ENCODE measurements around the gene CPSF4L. TPM values are rescaled to one million over a fixed set of nuclear protein-coding genes. Genes with fewer than 3 reads are reported as not detected.
"Not testable (repeated sequence)": the region's sequence is repeated elsewhere in the genome, so short reads cannot be mapped to it uniquely, and the experiment has no call there.

The CPSF4L gene
- total RNA-seq, 1 experiment from 2014 or later = not detected

- no peak for DNase-seq (ENCODE audit: low spot score)
Measured at GRCh38 chr17:73268582-73269328, 7.1 kb upstream of the CPSF4L start.

GRCh38 chr17:73267648-73268537, 6.2 kb upstream of the CPSF4L start:
- DNase-seq (ENCODE audit: low spot score) = no peak

- DNase-seq (ENCODE audit: low spot score) = no peak
Measured at GRCh38 chr17:73266796-73267195, 5.1 kb upstream of the CPSF4L start.

- DNase-seq (ENCODE audit: low spot score) = no peak
Measured at GRCh38 chr17:73265646-73266640, 4.3 kb upstream of the CPSF4L start.

- DNase-seq (ENCODE audit: low spot score) = not testable (repeated sequence)
Measured at GRCh38 chr17:73264448-73264847, 2.8 kb upstream of the CPSF4L start.

- no peak for DNase-seq (ENCODE audit: low spot score)
Measured at GRCh38 chr17:73262676-73263642, 1.3 kb upstream of the CPSF4L start.

- peak; percentile 64 for DNase-seq (ENCODE audit: low spot score)
Measured at GRCh38 chr17:73261952-73262675, 434 bp upstream of the CPSF4L start.

- DNase-seq (ENCODE audit: low spot score) = no peak
Measured at GRCh38 chr17:73257516-73257915, 4.2 kb downstream of the CPSF4L start.

- no peak for DNase-seq (ENCODE audit: low spot score)
Measured at GRCh38 chr17:73256220-73256619, 5.5 kb downstream of the CPSF4L start.

GRCh38 chr17:73255671-73256181, 6.0 kb downstream of the CPSF4L start:
- no peak for DNase-seq (ENCODE audit: low spot score)

GRCh38 chr17:73251871-73252270, 9.8 kb downstream of the CPSF4L start:
- no peak for DNase-seq (ENCODE audit: low spot score)

GRCh38 chr17:73250851-73251640, 10.6 kb downstream of the CPSF4L start:
- DNase-seq (ENCODE audit: low spot score) = no peak

- DNase-seq (ENCODE audit: low spot score) = no peak
Measured at GRCh38 chr17:73249700-73250099, 12.0 kb downstream of the CPSF4L start.

GRCh38 chr17:73248532-73248931, 13.1 kb downstream of the CPSF4L start:
- no peak for DNase-seq (ENCODE audit: low spot score)

GRCh38 chr17:73247726-73248125, 14.0 kb downstream of the CPSF4L start:
- no peak for DNase-seq (ENCODE audit: low spot score)

- DNase-seq (ENCODE audit: low spot score) = no peak
Measured at GRCh38 chr17:73240561-73240960, 21.1 kb downstream of the CPSF4L start.

GRCh38 chr17:73237714-73238113, 24.0 kb downstream of the CPSF4L start:
- DNase-seq (ENCODE audit: low spot score) = no peak

- no peak for DNase-seq (ENCODE audit: low spot score)
Measured at GRCh38 chr17:73234736-73235135, 26.9 kb downstream of the CPSF4L start.

Measured in H4 (cell line).